Activated T-cell treated with anti-CD3 and anti-CD28 coated beads, Interleukin-2, amount 50 U/mL, for 72 hours (primary cell): Measurements from ENCODE around the gene TET1. TPM values are rescaled to one million over a fixed set of nuclear protein-coding genes. Genes with fewer than 3 reads are reported as not detected.
"Not testable (repeated sequence)": the region's sequence is repeated elsewhere in the genome, so short reads cannot be mapped to it uniquely, and the experiment has no call there.

Experiments used
- ATAC-seq, 2 donors: fragments of 150-1000 bp; cut with Tn5 transposase; replicated peaks in 1 of 2; 2 replicates each; pipeline ENCODE4 v1.10.0; 2021; ENCODE audit warnings: moderate library complexity in 2 of 2, mild to moderate bottlenecking in 1 of 2
- DNase-seq, 2 donors: peaks; one replicate each; pipeline ENCODE4 v3.0.0; 2021 to 2022; ENCODE audit warnings: mixed read lengths in 1 of 2
- H3K27ac Mint-ChIP-seq: one replicate; pipeline ENCODE4 v1.8.0; 2022; ENCODE audit warnings: mild to moderate bottlenecking, moderate library complexity, mixed read lengths
- H3K27me3 Mint-ChIP-seq: one replicate; pipeline ENCODE4 v1.8.0; 2022; ENCODE audit warnings: low read depth, mixed read lengths
- H3K36me3 Mint-ChIP-seq, 2 donors: one replicate each; pipeline ENCODE4 v1.8.0; 2022; ENCODE audit warnings: mixed read lengths in 2 of 2, mild to moderate bottlenecking in 1 of 2; ENCODE audit not compliant: insufficient read depth in 2 of 2
- H3K4me1 Mint-ChIP-seq: one replicate; pipeline ENCODE4 v1.8.0; 2022; ENCODE audit warnings: low read depth, mixed read lengths
- H3K4me3 Mint-ChIP-seq, 2 donors: one replicate each; pipeline ENCODE4 v1.8.0; 2022; ENCODE audit warnings: mild to moderate bottlenecking in 2 of 2, mixed read lengths in 2 of 2, moderate library complexity in 2 of 2
- H3K9me3 Mint-ChIP-seq, 2 donors: one replicate each; pipeline ENCODE4 v1.8.0; 2022; ENCODE audit warnings: mixed read lengths in 2 of 2
- total RNA-seq, 2 donors: library from RNA; stranded (reverse); gene quantifications; one replicate each; pipeline ENCODE4 v1.2.3, GENCODE V29; 2022

The TET1 gene
- total RNA-seq, 2 donors from 2014 or later: 0.69 to 0.91 TPM

GRCh38 chr10:68713065-68713464, 152.9 kb downstream of the TET1 start:
- DNase-seq, H3K27ac Mint-ChIP-seq, H3K36me3 Mint-ChIP-seq, ATAC-seq, H3K4me3 Mint-ChIP-seq, H3K9me3 Mint-ChIP-seq, H3K4me1 Mint-ChIP-seq, H3K27me3 Mint-ChIP-seq: not testable (repeated sequence)

GRCh38 chr10:68717435-68717834, 157.3 kb downstream of the TET1 start:
- Mint-ChIP-seq H3K27me3 (no peaks in the 10 kb centered on the region), H3K4me1 (peaks cover 6% of the 10 kb centered on the region), H3K27ac (no peak overlapping the region), H3K4me3 (no peak overlapping the region), H3K36me3 (peaks cover 7 to 10% of the 10 kb centered on the region in 2 donors), H3K9me3 (no peaks in the 10 kb centered on the region)
- ATAC-seq (no peak), DNase-seq (no peak)

- DNase-seq (peak; percentile 96 to 98), ATAC-seq (peak; percentile 99 to 100)
- peak within 1 kb of the TSS; percentile 93 to 98 for H3K4me3 Mint-ChIP-seq
- peaks cover 9 to 24% of the 10 kb centered on the region in 2 donors for H3K36me3 Mint-ChIP-seq
- no peaks in the 10 kb centered on the region for H3K9me3 Mint-ChIP-seq
- no peaks in the 10 kb centered on the region for H3K27me3 Mint-ChIP-seq
- peak within 1 kb of the TSS; percentile 97 for H3K27ac Mint-ChIP-seq
- peaks cover 17% of the 10 kb centered on the region for H3K4me1 Mint-ChIP-seq
Observed at GRCh38 chr10:68720793-68721672, 160.9 kb downstream of the TET1 start, which contains the start of gene CCAR1. CCAR1 (plus strand) TSS chr10:68721239; CDS start chr10:68722505, 1,266 bp downstream.

GRCh38 chr10:68721673-68722335, 161.7 kb downstream of the TET1 start:
- DNase-seq: no peak
- Mint-ChIP-seq H3K27ac (peak overlapping the region; percentile 97), H3K36me3 (peaks cover 12 to 28% of the 10 kb centered on the region in 2 donors), H3K9me3 (no peaks in the 10 kb centered on the region), H3K27me3 (no peaks in the 10 kb centered on the region), H3K4me1 (peaks cover 17% of the 10 kb centered on the region), H3K4me3 (peak overlapping the region; percentile 93 to 98)
- peak; percentile 6 to 27 for ATAC-seq

- H3K27ac Mint-ChIP-seq: no peak overlapping the region
- no peak for ATAC-seq
- no peak for DNase-seq
- H3K4me1 Mint-ChIP-seq: peaks cover 24% of the 10 kb centered on the region
- H3K36me3 Mint-ChIP-seq: peaks cover 12 to 35% of the 10 kb centered on the region in 2 donors
- no peaks in the 10 kb centered on the region for H3K27me3 Mint-ChIP-seq
- H3K4me3 Mint-ChIP-seq: no peak overlapping the region
- no peaks in the 10 kb centered on the region for H3K9me3 Mint-ChIP-seq
Observed at GRCh38 chr10:68725016-68725415, 164.9 kb downstream of the TET1 start.

GRCh38 chr10:68727146-68727545, 167.0 kb downstream of the TET1 start:
- DNase-seq: no peak
- H3K27ac Mint-ChIP-seq: peak overlapping the region; percentile 42
- peaks cover 21% of the 10 kb centered on the region for H3K4me1 Mint-ChIP-seq
- ATAC-seq: no peak
- H3K4me3 Mint-ChIP-seq: no peak overlapping the region
- no peaks in the 10 kb centered on the region for H3K27me3 Mint-ChIP-seq
- H3K9me3 Mint-ChIP-seq: no peaks in the 10 kb centered on the region
- H3K36me3 Mint-ChIP-seq: peaks cover 8 to 38% of the 10 kb centered on the region in 2 donors

GRCh38 chr10:68732651-68733050, 172.5 kb downstream of the TET1 start:
- H3K27ac Mint-ChIP-seq: no peak overlapping the region
- no peak for DNase-seq
- peaks cover 1% of the 10 kb centered on the region for H3K4me1 Mint-ChIP-seq
- ATAC-seq: no peak
- peaks cover 3 to 33% of the 10 kb centered on the region in 2 donors for H3K36me3 Mint-ChIP-seq
- H3K27me3 Mint-ChIP-seq: no peaks in the 10 kb centered on the region
- H3K9me3 Mint-ChIP-seq: no peaks in the 10 kb centered on the region
- no peak overlapping the region for H3K4me3 Mint-ChIP-seq

GRCh38 chr10:68734349-68734748, 174.2 kb downstream of the TET1 start:
- Mint-ChIP-seq H3K9me3 (no peaks in the 10 kb centered on the region), H3K27ac (no peak overlapping the region), H3K36me3 (peaks cover 3 to 34% of the 10 kb centered on the region in 2 donors), H3K27me3 (no peaks in the 10 kb centered on the region), H3K4me3 (no peak overlapping the region), H3K4me1 (no peaks in the 10 kb centered on the region)
- ATAC-seq (no peak), DNase-seq (no peak)

- no peak overlapping the region for H3K4me3 Mint-ChIP-seq
- no peak overlapping the region for H3K27ac Mint-ChIP-seq
- no peaks in the 10 kb centered on the region for H3K9me3 Mint-ChIP-seq
- H3K4me1 Mint-ChIP-seq: no peaks in the 10 kb centered on the region
- DNase-seq: no peak
- ATAC-seq: no peak
- H3K27me3 Mint-ChIP-seq: no peaks in the 10 kb centered on the region
- H3K36me3 Mint-ChIP-seq: peaks cover 3 to 37% of the 10 kb centered on the region in 2 donors
Observed at GRCh38 chr10:68735119-68735518, 175.0 kb downstream of the TET1 start.

GRCh38 chr10:68735739-68736138, 175.6 kb downstream of the TET1 start:
- not testable (repeated sequence) for H3K27me3 Mint-ChIP-seq, DNase-seq, H3K4me1 Mint-ChIP-seq, H3K4me3 Mint-ChIP-seq, ATAC-seq, H3K9me3 Mint-ChIP-seq
- peak overlapping the region; percentile 35 for H3K27ac Mint-ChIP-seq
- H3K36me3 Mint-ChIP-seq: peaks cover 3 to 35% of the 10 kb centered on the region in 2 donors

GRCh38 chr10:68740676-68741075, 180.5 kb downstream of the TET1 start:
- H3K36me3 Mint-ChIP-seq: peaks cover 4 to 35% of the 10 kb centered on the region in 2 donors
- not testable (repeated sequence) for H3K9me3 Mint-ChIP-seq, DNase-seq, H3K27me3 Mint-ChIP-seq, ATAC-seq, H3K4me1 Mint-ChIP-seq, H3K4me3 Mint-ChIP-seq, H3K27ac Mint-ChIP-seq

- H3K4me3 Mint-ChIP-seq: no peak overlapping the region
- no peak overlapping the region for H3K27ac Mint-ChIP-seq
- H3K9me3 Mint-ChIP-seq: no peaks in the 10 kb centered on the region
- no peaks in the 10 kb centered on the region for H3K27me3 Mint-ChIP-seq
- peaks cover 1 to 25% of the 10 kb centered on the region in 2 donors for H3K36me3 Mint-ChIP-seq
- H3K4me1 Mint-ChIP-seq: no peaks in the 10 kb centered on the region
- DNase-seq (no peak), ATAC-seq (no peak)
Observed at GRCh38 chr10:68742397-68742796, 182.3 kb downstream of the TET1 start.
